ENCODE data around the gene SALL1. TPM values are rescaled to one million over a fixed set of nuclear protein-coding genes. Genes with fewer than 3 reads are reported as not detected.

SALL1 gene
- total and polyA plus RNA-seq, 7 experiments from 2014 or later, result not detected

DNA sequence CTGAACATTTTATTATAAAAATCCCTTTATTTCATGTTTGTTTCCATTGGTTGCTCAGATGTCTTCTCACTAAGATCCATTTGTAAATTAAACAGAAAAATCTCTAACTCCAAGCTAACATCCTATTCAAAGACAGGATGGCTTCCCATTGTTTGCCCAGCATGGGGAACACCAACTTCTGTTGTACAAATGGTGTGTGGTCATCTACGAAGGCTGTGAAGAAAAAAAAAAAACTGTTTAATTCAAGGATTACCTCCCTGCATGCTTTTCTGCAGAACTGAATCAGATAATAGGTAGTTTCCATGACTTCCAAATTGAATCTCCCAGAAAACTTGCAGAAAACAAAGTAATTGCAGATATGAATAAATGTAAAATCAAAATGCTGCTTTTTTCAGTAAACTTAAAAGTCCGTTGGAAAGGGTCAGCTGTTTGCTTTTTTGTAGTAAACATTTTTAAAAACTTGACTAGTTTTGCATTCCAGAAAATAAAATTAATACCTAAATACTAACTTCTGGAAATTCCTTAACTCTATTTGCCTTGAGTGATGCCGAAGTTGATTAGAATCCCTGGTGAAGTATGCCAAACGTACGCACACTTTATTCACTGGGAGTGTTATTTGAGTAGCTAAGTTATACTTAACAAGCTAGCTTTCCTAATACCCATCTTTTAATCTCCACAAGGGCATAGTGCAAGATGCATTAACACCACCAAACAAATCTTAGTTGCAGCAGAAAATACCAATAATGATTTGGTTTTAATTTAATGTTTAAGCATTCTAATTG, 7.7 kb downstream of the SALL1 start:
- intact Hi-C loops (cut with micrococcal nuclease), result no loop called here
- peaks cover 28 to 58% (median 44%) of the 10 kb centered on the region in 5 donors for H3K27me3 Mint-ChIP-seq

GRCh38 chr16:51141541-51141940, 9.5 kb downstream of the SALL1 start:
- Mint-ChIP-seq H3K27ac (no peak overlapping the region), H3K9me3 (peaks cover 0 to 17% (median 1%) of the 10 kb centered on the region in 11 donors), H3K4me3 (no peak overlapping the region), H3K4me1 (no peaks in the 10 kb centered on the region), H3K27me3 (peaks cover 12 to 50% (median 27%) of the 10 kb centered on the region in 5 donors), H3K36me3 (no peaks in the 10 kb centered on the region)
- no peak overlapping the region for H3K27ac ChIP-seq (ENCODE audit: low read depth, low read length)
- no peak overlapping the region for H3K4me3 ChIP-seq (ENCODE audit: low read length)
- ATAC-seq, result no peak
- intact Hi-C loops (cut with micrococcal nuclease), result no loop called here
- H3K36me3 ChIP-seq (ENCODE audit: control insufficient read depth in 2 of 3, insufficient read depth in 3 of 3, low read length in 3 of 3), result no peaks in the 10 kb centered on the region
- no peak for DNase-seq
- H3K27me3 ChIP-seq (ENCODE audit: control insufficient read depth in 2 of 2, insufficient read depth in 2 of 2, low read length in 2 of 2), result no peaks in the 10 kb centered on the region
- no peaks in the 10 kb centered on the region for H3K9me3 ChIP-seq (ENCODE audit: control insufficient read depth in 2 of 3, low read length in 3 of 3)
- CTCF ChIA-PET, result no interaction called here
- H3K4me1 ChIP-seq (ENCODE audit: control insufficient read depth in 2 of 2, insufficient read depth in 2 of 2, low read length in 2 of 2), result no peaks in the 10 kb centered on the region
- POLR2A ChIA-PET, result no interaction called here

More for the DNA sequence above, 7.7 kb downstream of the SALL1 start:
- Histone ChIP-seq H3K27me3 (ENCODE audit: control insufficient read depth in 2 of 2, insufficient read depth in 2 of 2, low read length in 2 of 2) (no peaks in the 10 kb centered on the region), H3K27ac (ENCODE audit: low read depth, low read length) (no peak overlapping the region), H3K36me3 (ENCODE audit: control insufficient read depth in 2 of 3, insufficient read depth in 3 of 3, low read length in 3 of 3) (no peaks in the 10 kb centered on the region), H3K4me3 (ENCODE audit: low read length) (no peak overlapping the region), H3K4me1 (ENCODE audit: control insufficient read depth in 2 of 2, insufficient read depth in 2 of 2, low read length in 2 of 2) (no peaks in the 10 kb centered on the region), H3K9me3 (ENCODE audit: control insufficient read depth in 2 of 3, low read length in 3 of 3) (no peaks in the 10 kb centered on the region)
- Mint-ChIP-seq H3K4me3 (no peak overlapping the region), H3K9me3 (peaks cover 0 to 15% (median 0%) of the 10 kb centered on the region in 11 donors), H3K4me1 (no peaks in the 10 kb centered on the region), H3K36me3 (no peaks in the 10 kb centered on the region), H3K27ac (no peak overlapping the region)
- POLR2A ChIA-PET, result no interaction called here
- ATAC-seq (no peak), DNase-seq (no peak)
- CTCF ChIA-PET, result no interaction called here

DNA sequence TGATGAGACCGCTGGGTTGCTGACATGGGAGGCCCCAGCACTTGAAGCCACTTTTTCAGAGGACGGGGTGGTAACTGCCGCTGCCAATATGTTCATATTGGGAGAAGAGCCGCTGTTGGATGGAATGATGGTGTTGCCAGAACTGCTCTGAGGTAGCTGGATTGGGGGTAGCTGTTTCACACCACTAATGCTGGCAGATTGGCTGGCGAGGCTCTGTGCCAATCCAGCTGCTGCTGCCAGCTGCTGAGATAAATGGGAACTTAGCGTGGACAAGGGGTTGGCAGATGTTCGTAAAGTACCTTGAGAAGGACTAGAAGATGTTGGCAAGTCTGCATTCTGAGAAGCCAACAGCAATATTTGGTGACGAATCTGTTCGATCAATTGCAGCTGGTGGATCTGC, 10.0 kb downstream of the SALL1 start:
- DNase-seq (no peak), ATAC-seq (no peak)
- CTCF ChIA-PET, result no interaction called here
- Mint-ChIP-seq H3K36me3 (no peaks in the 10 kb centered on the region), H3K27me3 (peaks cover 10 to 47% (median 24%) of the 10 kb centered on the region in 5 donors), H3K27ac (no peak overlapping the region), H3K4me1 (no peaks in the 10 kb centered on the region), H3K4me3 (no peak overlapping the region), H3K9me3 (peaks cover 0 to 17% (median 1%) of the 10 kb centered on the region in 11 donors)
- Histone ChIP-seq H3K36me3 (ENCODE audit: control insufficient read depth in 2 of 3, insufficient read depth in 3 of 3, low read length in 3 of 3) (no peaks in the 10 kb centered on the region), H3K9me3 (ENCODE audit: control insufficient read depth in 2 of 3, low read length in 3 of 3) (no peaks in the 10 kb centered on the region), H3K27ac (ENCODE audit: low read depth, low read length) (no peak overlapping the region), H3K27me3 (ENCODE audit: control insufficient read depth in 2 of 2, insufficient read depth in 2 of 2, low read length in 2 of 2) (no peaks in the 10 kb centered on the region), H3K4me3 (ENCODE audit: low read length) (no peak overlapping the region), H3K4me1 (ENCODE audit: control insufficient read depth in 2 of 2, insufficient read depth in 2 of 2, low read length in 2 of 2) (no peaks in the 10 kb centered on the region)
- POLR2A ChIA-PET, result no interaction called here
- intact Hi-C loops (cut with micrococcal nuclease), result no loop called here

DNA sequence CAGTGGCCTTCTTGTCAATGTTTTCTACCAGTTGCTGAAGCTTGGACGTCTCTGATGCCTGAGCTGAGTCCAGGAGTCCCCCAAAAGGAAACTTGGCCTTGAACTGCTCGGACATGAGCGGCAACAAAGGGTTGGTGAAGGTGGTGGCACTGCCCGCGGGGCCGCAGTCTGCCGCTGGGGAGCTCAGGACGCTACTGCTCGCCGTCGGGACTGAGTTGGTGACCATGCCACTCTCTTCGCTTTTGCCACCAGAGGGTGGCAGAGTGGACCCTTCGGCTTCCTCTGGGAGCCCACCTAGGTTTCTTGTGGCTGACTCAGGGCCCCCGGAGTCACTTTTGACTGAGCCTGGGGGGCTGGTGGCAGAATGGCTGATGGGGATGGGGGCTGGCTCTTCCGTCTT, 11.0 kb downstream of the SALL1 start:
- POLR2A ChIA-PET, result no interaction called here
- H3K27ac Mint-ChIP-seq, result no peak overlapping the region
- CTCF ChIA-PET, result no interaction called here

GRCh38 chr16:51139568-51139967, 11.5 kb downstream of the SALL1 start:
- ChIA-PET POLR2A (no interaction called here), CTCF (no interaction called here)
- DNase-seq (no peak), ATAC-seq (no peak)
- no peaks in the 10 kb centered on the region for H3K4me1 ChIP-seq (ENCODE audit: control insufficient read depth in 2 of 2, insufficient read depth in 2 of 2, low read length in 2 of 2)
- Mint-ChIP-seq H3K27me3 (peaks cover 13 to 54% (median 23%) of the 10 kb centered on the region in 5 donors), H3K9me3 (peaks cover 0 to 17% (median 4%) of the 10 kb centered on the region in 11 donors), H3K4me1 (no peaks in the 10 kb centered on the region), H3K4me3 (no peak overlapping the region), H3K36me3 (peaks cover 0 to 4% (median 0%) of the 10 kb centered on the region in 5 donors), H3K27ac (peak overlapping the region in 1 of 9 donors; percentile 18)
- H3K27me3 ChIP-seq (ENCODE audit: control insufficient read depth in 2 of 2, insufficient read depth in 2 of 2, low read length in 2 of 2), result no peaks in the 10 kb centered on the region
- intact Hi-C loops (cut with micrococcal nuclease), result no loop called here
- no peak overlapping the region for H3K4me3 ChIP-seq (ENCODE audit: low read length)
- no peaks in the 10 kb centered on the region for H3K9me3 ChIP-seq (ENCODE audit: control insufficient read depth in 2 of 3, low read length in 3 of 3)
- no peak overlapping the region for H3K27ac ChIP-seq (ENCODE audit: low read depth, low read length)
- no peaks in the 10 kb centered on the region for H3K36me3 ChIP-seq (ENCODE audit: control insufficient read depth in 2 of 3, insufficient read depth in 3 of 3, low read length in 3 of 3)

More for the DNA sequence above, 11.0 kb downstream of the SALL1 start:
- no peak overlapping the region for H3K4me3 ChIP-seq (ENCODE audit: low read length)
- Mint-ChIP-seq H3K27me3 (peaks cover 11 to 51% (median 24%) of the 10 kb centered on the region in 5 donors), H3K4me1 (no peaks in the 10 kb centered on the region), H3K9me3 (peaks cover 0 to 17% (median 3%) of the 10 kb centered on the region in 11 donors), H3K4me3 (no peak overlapping the region), H3K36me3 (peaks cover 0 to 3% (median 0%) of the 10 kb centered on the region in 5 donors)
- H3K9me3 ChIP-seq (ENCODE audit: control insufficient read depth in 2 of 3, low read length in 3 of 3), result no peaks in the 10 kb centered on the region
- no peaks in the 10 kb centered on the region for H3K36me3 ChIP-seq (ENCODE audit: control insufficient read depth in 2 of 3, insufficient read depth in 3 of 3, low read length in 3 of 3)
- no peaks in the 10 kb centered on the region for H3K4me1 ChIP-seq (ENCODE audit: control insufficient read depth in 2 of 2, insufficient read depth in 2 of 2, low read length in 2 of 2)
- H3K27ac ChIP-seq (ENCODE audit: low read depth, low read length), result no peak overlapping the region
- intact Hi-C loops (cut with micrococcal nuclease), result no loop called here
- no peak for DNase-seq
- no peak for ATAC-seq
- no peaks in the 10 kb centered on the region for H3K27me3 ChIP-seq (ENCODE audit: control insufficient read depth in 2 of 2, insufficient read depth in 2 of 2, low read length in 2 of 2)

DNA sequence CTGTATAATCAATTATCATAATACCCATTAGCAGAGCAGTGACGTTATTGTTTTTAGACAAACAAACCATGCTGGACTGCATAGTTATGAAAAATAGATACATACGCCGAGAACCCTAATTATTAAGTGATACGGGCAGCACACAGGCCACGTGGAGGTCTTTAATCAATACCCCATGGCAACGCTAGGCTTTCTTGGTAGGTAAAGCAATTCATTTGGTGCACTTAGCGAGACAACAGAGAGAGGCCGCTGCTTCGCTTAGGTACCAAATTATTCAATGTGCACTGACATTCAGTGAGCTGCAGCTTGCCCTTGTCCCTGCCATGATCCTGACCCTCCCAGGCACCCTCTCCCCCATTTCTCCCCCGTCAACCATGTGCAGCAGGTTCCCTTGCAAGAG, 12.9 kb downstream of the SALL1 start:
- no peak for DNase-seq
- POLR2A ChIA-PET, result no interaction called here
- H3K4me1 Mint-ChIP-seq, result peaks cover 0 to 6% (median 0%) of the 10 kb centered on the region in 7 donors
- H3K4me3 Mint-ChIP-seq, result no peak overlapping the region
- no peak overlapping the region for H3K27ac ChIP-seq (ENCODE audit: low read depth, low read length)
- intact Hi-C loops (cut with micrococcal nuclease), result no loop called here
- no peak overlapping the region for H3K4me3 ChIP-seq (ENCODE audit: low read length)
- ATAC-seq, result no peak
- H3K36me3 ChIP-seq (ENCODE audit: control insufficient read depth in 2 of 3, insufficient read depth in 3 of 3, low read length in 3 of 3), result no peaks in the 10 kb centered on the region
- H3K27me3 ChIP-seq (ENCODE audit: control insufficient read depth in 2 of 2, insufficient read depth in 2 of 2, low read length in 2 of 2), result no peaks in the 10 kb centered on the region
- peaks cover 23 to 61% (median 26%) of the 10 kb centered on the region in 5 donors for H3K27me3 Mint-ChIP-seq
- peaks cover 0 to 4% (median 0%) of the 10 kb centered on the region in 5 donors for H3K36me3 Mint-ChIP-seq
- H3K27ac Mint-ChIP-seq, result no peak overlapping the region
- no peaks in the 10 kb centered on the region for H3K9me3 ChIP-seq (ENCODE audit: control insufficient read depth in 2 of 3, low read length in 3 of 3)
- CTCF ChIA-PET, result no interaction called here
- no peaks in the 10 kb centered on the region for H3K4me1 ChIP-seq (ENCODE audit: control insufficient read depth in 2 of 2, insufficient read depth in 2 of 2, low read length in 2 of 2)
- peaks cover 0 to 24% (median 6%) of the 10 kb centered on the region in 11 donors for H3K9me3 Mint-ChIP-seq

- H3K4me1 Mint-ChIP-seq, result peaks cover 0 to 6% (median 0%) of the 10 kb centered on the region in 7 donors
- DNase-seq (no peak), ATAC-seq (no peak)
- Histone ChIP-seq H3K27ac (ENCODE audit: low read depth, low read length) (no peak overlapping the region), H3K9me3 (ENCODE audit: control insufficient read depth in 2 of 3, low read length in 3 of 3) (no peaks in the 10 kb centered on the region), H3K4me3 (ENCODE audit: low read length) (no peak overlapping the region), H3K4me1 (ENCODE audit: control insufficient read depth in 2 of 2, insufficient read depth in 2 of 2, low read length in 2 of 2) (no peaks in the 10 kb centered on the region), H3K36me3 (ENCODE audit: control insufficient read depth in 2 of 3, insufficient read depth in 3 of 3, low read length in 3 of 3) (no peaks in the 10 kb centered on the region), H3K27me3 (ENCODE audit: control insufficient read depth in 2 of 2, insufficient read depth in 2 of 2, low read length in 2 of 2) (no peaks in the 10 kb centered on the region)
- POLR2A ChIA-PET, result no interaction called here
- CTCF ChIA-PET, result no interaction called here
- H3K4me3 Mint-ChIP-seq, result no peak overlapping the region
- peaks cover 0 to 19% (median 5%) of the 10 kb centered on the region in 11 donors for H3K9me3 Mint-ChIP-seq
- H3K36me3 Mint-ChIP-seq, result peaks cover 0 to 4% (median 0%) of the 10 kb centered on the region in 5 donors
- no peak overlapping the region for H3K27ac Mint-ChIP-seq
- intact Hi-C loops (cut with micrococcal nuclease), result no loop called here
- peaks cover 29 to 58% (median 33%) of the 10 kb centered on the region in 5 donors for H3K27me3 Mint-ChIP-seq
Measured at GRCh38 chr16:51137097-51137496, 14.0 kb downstream of the SALL1 start.
